GM19193 (cell line): ENCODE results near the gene IQGAP1.

ENCODE experiments used
- POLR2A ChIP-seq: IDR thresholded peaks from 4 replicates; pipeline ENCODE4 v1.6.1; 2011; ENCODE audit not compliant: insufficient read depth, insufficient read length; ENCODE audit errors: extremely low read depth

The IQGAP1 gene

GRCh38 chr15:90519688-90520087, 131.6 kb downstream of the IQGAP1 start:
- TF ChIP-seq POLR2A = no peak

- no peak for TF ChIP-seq POLR2A
Observed at GRCh38 chr15:90520365-90520764, 132.3 kb downstream of the IQGAP1 start.

GRCh38 chr15:90523373-90523772, 135.3 kb downstream of the IQGAP1 start:
- no peak for TF ChIP-seq POLR2A

- no peak for TF ChIP-seq POLR2A
Observed at GRCh38 chr15:90529011-90529370, 140.9 kb downstream of the IQGAP1 start.

- peak; percentile 64 for TF ChIP-seq POLR2A
Observed at GRCh38 chr15:90529371-90530249, 141.6 kb downstream of the IQGAP1 start, which contains the start of gene CRTC3. CRTC3 (plus strand) TSS chr15:90529923; CDS start chr15:90530072, 149 bp downstream.

- TF ChIP-seq POLR2A = no peak
Observed at GRCh38 chr15:90530250-90531051, 142.4 kb downstream of the IQGAP1 start.

GRCh38 chr15:90531147-90531546, 143.1 kb downstream of the IQGAP1 start:
- TF ChIP-seq POLR2A = no peak

GRCh38 chr15:90535254-90535653, 147.2 kb downstream of the IQGAP1 start:
- TF ChIP-seq POLR2A = no peak

GRCh38 chr15:90539789-90540188, 151.7 kb downstream of the IQGAP1 start:
- TF ChIP-seq POLR2A = no peak

- no peak for TF ChIP-seq POLR2A
Observed at GRCh38 chr15:90540768-90541167, 152.7 kb downstream of the IQGAP1 start.

GRCh38 chr15:90545095-90545494, 157.1 kb downstream of the IQGAP1 start:
- TF ChIP-seq POLR2A = no peak

GRCh38 chr15:90547540-90547939, 159.5 kb downstream of the IQGAP1 start:
- no peak for TF ChIP-seq POLR2A

- no peak for TF ChIP-seq POLR2A
Observed at GRCh38 chr15:90550919-90551318, 162.9 kb downstream of the IQGAP1 start.
